ENCODE measurements around the gene CXorf65. TPM values are rescaled to one million over a fixed set of nuclear protein-coding genes. Genes with fewer than 3 reads are reported as not detected.

Gene CXorf65
- total RNA-seq, 2 donors from 2014 or later, result not detected

- Mint-ChIP-seq H3K27ac (no peak overlapping the region), H3K4me3 (peak overlapping the region; percentile 71), H3K36me3 (ENCODE audit: low read depth) (peaks cover 30% of the 10 kb centered on the region), H3K27me3 (ENCODE audit: insufficient read depth) (peaks cover 10% of the 10 kb centered on the region), H3K9me3 (peaks cover 56% of the 10 kb centered on the region), H3K4me1 (no peaks in the 10 kb centered on the region)
- no peak for TF ChIP-seq CTCF (conservative IDR thresholded peaks at IDR 0.05)
- peak overlapping the region; percentile 73 for H3K9ac ChIP-seq (ENCODE audit: extremely low read depth, low read length, poor library complexity, severe bottlenecking)
- peaks cover 34% of the 10 kb centered on the region for H3K36me3 ChIP-seq (ENCODE audit: control insufficient read depth, insufficient read depth, low read length)
- no peaks in the 10 kb centered on the region for H3K27me3 ChIP-seq (ENCODE audit: control insufficient read depth, insufficient read depth, low read length, poor library complexity, severe bottlenecking)
- WGBS, 2 experiments (ENCODE audit: insufficient coverage in 1 of 2, insufficient read length in 1 of 2), result 12% methylated on average over 11 of the region's 17 CpGs; no CpG with 5 or more reads in 1 of the 2 experiments
- no peaks in the 10 kb centered on the region for H3K9me3 ChIP-seq (ENCODE audit: control insufficient read depth, low read length)
- H3K4me1 ChIP-seq (ENCODE audit: control insufficient read depth, insufficient read depth, low read length), result no peaks in the 10 kb centered on the region
- no peak overlapping the region for H3K27ac ChIP-seq (ENCODE audit: low read depth, low read length)
- no peak for DNase-seq
- H3K4me3 ChIP-seq (ENCODE audit: low read length), result peak overlapping the region; percentile 84
These were observed 12.5 kb upstream of the CXorf65 start for GRCh38 chrX:71118985-71119535.

- no peak for TF ChIP-seq CTCF (conservative IDR thresholded peaks at IDR 0.05)
- peak within 1 kb of the TSS; percentile 58 for H3K27ac Mint-ChIP-seq
- WGBS, 2 experiments (ENCODE audit: insufficient coverage in 1 of 2, insufficient read length in 1 of 2), result 0 to 1% methylated on average over 5 to 51 of the region's 56 CpGs
- peak; percentile 91 for DNase-seq
- Histone ChIP-seq H3K27me3 (ENCODE audit: control insufficient read depth, insufficient read depth, low read length, poor library complexity, severe bottlenecking) (no peaks in the 10 kb centered on the region), H3K9me3 (ENCODE audit: control insufficient read depth, low read length) (no peaks in the 10 kb centered on the region), H3K27ac (ENCODE audit: low read depth, low read length) (peak within 1 kb of the TSS; percentile 70), H3K9ac (ENCODE audit: extremely low read depth, low read length, poor library complexity, severe bottlenecking) (peak within 1 kb of the TSS; percentile 73), H3K4me1 (ENCODE audit: control insufficient read depth, insufficient read depth, low read length) (no peaks in the 10 kb centered on the region), H3K4me3 (ENCODE audit: low read length) (peak within 1 kb of the TSS; percentile 84), H3K36me3 (ENCODE audit: control insufficient read depth, insufficient read depth, low read length) (peaks cover 29% of the 10 kb centered on the region)
- peaks cover 23% of the 10 kb centered on the region for H3K36me3 Mint-ChIP-seq (ENCODE audit: low read depth)
- H3K9me3 Mint-ChIP-seq, result peaks cover 53% of the 10 kb centered on the region
- no peaks in the 10 kb centered on the region for H3K4me1 Mint-ChIP-seq
- peaks cover 15% of the 10 kb centered on the region for H3K27me3 Mint-ChIP-seq (ENCODE audit: insufficient read depth)
- peak within 1 kb of the TSS; percentile 71 for H3K4me3 Mint-ChIP-seq
These were observed 11.8 kb upstream of the CXorf65 start, which contains the start of gene MED12 for GRCh38 chrX:71118032-71118984. Gene MED12 (plus strand): TSS chrX:71118596. CDS start chrX:71118755, 159 bp downstream.

- no peaks in the 10 kb centered on the region for H3K4me1 Mint-ChIP-seq
- TF ChIP-seq CTCF (conservative IDR thresholded peaks at IDR 0.05), result no peak
- Histone ChIP-seq H3K4me1 (ENCODE audit: control insufficient read depth, insufficient read depth, low read length) (no peaks in the 10 kb centered on the region), H3K36me3 (ENCODE audit: control insufficient read depth, insufficient read depth, low read length) (peaks cover 27% of the 10 kb centered on the region), H3K9ac (ENCODE audit: extremely low read depth, low read length, poor library complexity, severe bottlenecking) (no peak overlapping the region), H3K9me3 (ENCODE audit: control insufficient read depth, low read length) (no peaks in the 10 kb centered on the region), H3K27ac (ENCODE audit: low read depth, low read length) (no peak overlapping the region), H3K27me3 (ENCODE audit: control insufficient read depth, insufficient read depth, low read length, poor library complexity, severe bottlenecking) (no peaks in the 10 kb centered on the region), H3K4me3 (ENCODE audit: low read length) (no peak overlapping the region)
- no peak for DNase-seq
- peaks cover 22% of the 10 kb centered on the region for H3K27me3 Mint-ChIP-seq (ENCODE audit: insufficient read depth)
- H3K36me3 Mint-ChIP-seq (ENCODE audit: low read depth), result peaks cover 14% of the 10 kb centered on the region
- H3K4me3 Mint-ChIP-seq, result no peak overlapping the region
- 76% methylated on average over 10 of the region's 10 CpGs; no CpG with 5 or more reads in 1 of the 2 experiments for WGBS, 2 experiments (ENCODE audit: insufficient coverage in 1 of 2, insufficient read length in 1 of 2)
- peaks cover 56% of the 10 kb centered on the region for H3K9me3 Mint-ChIP-seq
- H3K27ac Mint-ChIP-seq, result no peak overlapping the region
These were observed 10.8 kb upstream of the CXorf65 start for GRCh38 chrX:71117358-71117757.

Data from endodermal cell (in vitro differentiated cells).